Esophagus squamous epithelium (tissue), 5 donors: ENCODE data around the gene BRWD1. TPM values are rescaled to one million over a fixed set of nuclear protein-coding genes. Genes with fewer than 3 reads are reported as not detected.

Experiments
- DNase-seq: peaks from one replicate; lab custom pipeline; 2025; lab: John Stamatoyannopoulos, UW
- H3K27ac ChIP-seq, 4 donors: fragments of 200-600 bp; sonication (generic); one replicate each; pipeline ENCODE4 v1.5.1; 2016 to 2019; ENCODE audit warnings: mild to moderate bottlenecking in 1 of 4
- H3K27me3 ChIP-seq, 4 donors: fragments of 200-600 bp; sonication (generic); 1 replicate in 3 of 4; 2 replicates in 1 of 4; pipeline versions ENCODE4 v1.5.1 to v1.6.0; 2017 to 2021; ENCODE audit warnings: antibody characterized with exemption in 1 of 4
- H3K36me3 ChIP-seq, 3 donors: fragments of 200-600 bp; sonication (generic); one replicate each; pipeline ENCODE4 v1.5.1; 2016 to 2019
- H3K4me1 ChIP-seq, 3 donors: fragments of 200-600 bp; sonication (generic); one replicate each; pipeline ENCODE4 v1.5.1; 2017 to 2019
- H3K4me3 ChIP-seq, 4 donors: fragments of 200-600 bp; sonication (generic); 1 replicate in 3 of 4; 2 replicates in 1 of 4; pipeline ENCODE4 v1.5.1; 2016 to 2019; ENCODE audit warnings: mild to moderate bottlenecking in 2 of 4, moderate library complexity in 1 of 4
- H3K9me3 ChIP-seq, 3 donors: fragments of 200-600 bp; sonication (generic); one replicate each; pipeline ENCODE4 v1.5.1; 2016 to 2019
- CTCF ChIP-seq, 6 experiments: fragments of 450-650 bp in 4 of 6; fragments of 200-600 bp in 2 of 6; sonication (generic) in 2 of 6; IDR thresholded peaks; one replicate each; pipeline ENCODE4 v1.5.1; 2016 to 2019; ENCODE audit warnings: antibody characterized with exemption in 6 of 6, mild to moderate bottlenecking in 4 of 6, moderate library complexity in 4 of 6
- POLR2A ChIP-seq, 4 donors: fragments of 450-650 bp; IDR thresholded peaks; one replicate each; pipeline ENCODE4 v1.6.1; 2017; ENCODE audit warnings: antibody characterized with exemption in 4 of 4, mild to moderate bottlenecking in 4 of 4, moderate library complexity in 3 of 4
- WGBS, 2 donors: methylation state at CpG; one replicate each; pipeline ENCODE4 v1.1.5; 2018; 5-methylcytosine and 5-hydroxymethylcytosine counted together
- intact Hi-C: fragments of 100-400 bp; cut with DNase I; formaldehyde crosslinking; loops from one replicate; pipeline ENCODE4 v1.15.0; 2022
- total RNA-seq, 4 donors: library from RNA; depleted of rRNA; stranded (reverse); fragments of >200 nt; gene quantifications; one replicate each; pipeline ENCODE4 v1.1.0, GENCODE V29; 2016
- donor health status: DM: yes; HTN: yes; CAD: no.

BRWD1 gene
- total RNA-seq, 4 donors from 2014 or later, result 22.1 to 57.2 (median 26.0) TPM

- Histone ChIP-seq H3K4me3 (no peak overlapping the region), H3K27ac (no peak overlapping the region), H3K9me3 (peaks cover 0 to 6% (median 0%) of the 10 kb centered on the region in 3 donors), H3K27me3 (no peaks in the 10 kb centered on the region), H3K4me1 (no peaks in the 10 kb centered on the region), H3K36me3 (peaks cover 8 to 98% (median 28%) of the 10 kb centered on the region in 3 donors)
- TF ChIP-seq CTCF (IDR thresholded peaks at IDR 0.05) (no peak), POLR2A (IDR thresholded peaks at IDR 0.05) (no peak)
- intact Hi-C loops, result no loop called here
- WGBS, 2 donors, result 88 to 100% methylated on average over 1 of the region's 1 CpG
- no peak for DNase-seq
Observed at GRCh38 chr21:39288987-39289386, 24.4 kb downstream of the BRWD1 start.

- intact Hi-C loops, result no loop called here
- H3K4me3 ChIP-seq, result no peak overlapping the region
- H3K4me1 ChIP-seq, result no peaks in the 10 kb centered on the region
- DNase-seq, result no peak
- 89% methylated on average over 6 of the region's 6 CpGs for WGBS, 2 donors
- TF ChIP-seq CTCF (IDR thresholded peaks at IDR 0.05), result no peak
- H3K9me3 ChIP-seq, result no peaks in the 10 kb centered on the region
- H3K36me3 ChIP-seq, result peaks cover 0 to 68% (median 5%) of the 10 kb centered on the region in 3 donors
- H3K27ac ChIP-seq, result no peak overlapping the region
- H3K27me3 ChIP-seq, result no peaks in the 10 kb centered on the region
Observed at GRCh38 chr21:39282911-39283310, 30.5 kb downstream of the BRWD1 start.

DNA sequence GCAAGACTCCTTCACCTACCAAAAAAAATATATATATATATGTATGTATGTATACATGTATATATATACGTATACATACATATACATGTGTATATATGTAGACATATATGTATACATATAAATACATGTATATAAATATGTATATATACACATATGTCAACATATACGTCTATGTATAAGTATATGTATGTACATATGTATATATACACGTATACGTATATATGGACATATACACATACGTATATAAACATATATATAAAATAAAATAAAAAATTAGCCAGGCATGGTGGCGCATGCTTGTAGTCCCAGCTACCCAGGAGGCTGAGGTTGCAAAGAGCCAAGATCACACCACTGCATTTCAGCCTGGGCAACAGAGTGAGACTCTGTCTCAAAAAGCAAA, 31.6 kb downstream of the BRWD1 start:
- Histone ChIP-seq H3K9me3 (no peaks in the 10 kb centered on the region), H3K27ac (no peak overlapping the region), H3K36me3 (peaks cover 0 to 68% (median 6%) of the 10 kb centered on the region in 3 donors), H3K27me3 (no peaks in the 10 kb centered on the region), H3K4me1 (no peaks in the 10 kb centered on the region), H3K4me3 (no peak overlapping the region)
- DNase-seq, result no peak
- 94 to 95% methylated on average over 6 of the region's 6 CpGs for WGBS, 2 donors
- intact Hi-C loops, result no loop called here
- no peak for TF ChIP-seq CTCF (IDR thresholded peaks at IDR 0.05)
- no peak for TF ChIP-seq POLR2A (IDR thresholded peaks at IDR 0.05)

- Histone ChIP-seq H3K9me3 (no peaks in the 10 kb centered on the region), H3K27ac (no peak overlapping the region), H3K36me3 (peaks cover 0 to 68% (median 6%) of the 10 kb centered on the region in 3 donors), H3K4me1 (no peaks in the 10 kb centered on the region), H3K4me3 (no peak overlapping the region), H3K27me3 (no peaks in the 10 kb centered on the region)
- WGBS, 2 donors, result 87 to 90% methylated on average over 6 to 8 of the region's 8 CpGs
- TF ChIP-seq POLR2A (IDR thresholded peaks at IDR 0.05), result no peak
- TF ChIP-seq CTCF (IDR thresholded peaks at IDR 0.05), result no peak
- intact Hi-C loops, result no loop called here
- no peak for DNase-seq
Observed at GRCh38 chr21:39281207-39281606, 32.2 kb downstream of the BRWD1 start.

GRCh38 chr21:39269620-39270019, 43.8 kb downstream of the BRWD1 start:
- no peak for DNase-seq
- H3K9me3 ChIP-seq, result no peaks in the 10 kb centered on the region
- intact Hi-C loops, result no loop called here
- H3K27ac ChIP-seq, result no peak overlapping the region
- no peaks in the 10 kb centered on the region for H3K27me3 ChIP-seq
- 90 to 93% methylated on average over 2 of the region's 2 CpGs for WGBS, 2 donors
- no peak overlapping the region for H3K4me3 ChIP-seq
- peaks cover 6 to 100% (median 10%) of the 10 kb centered on the region in 3 donors for H3K36me3 ChIP-seq
- no peaks in the 10 kb centered on the region for H3K4me1 ChIP-seq
- TF ChIP-seq CTCF (IDR thresholded peaks at IDR 0.05) (no peak), POLR2A (IDR thresholded peaks at IDR 0.05) (no peak)
